ENCODE results near the gene KIZ.

DNA sequence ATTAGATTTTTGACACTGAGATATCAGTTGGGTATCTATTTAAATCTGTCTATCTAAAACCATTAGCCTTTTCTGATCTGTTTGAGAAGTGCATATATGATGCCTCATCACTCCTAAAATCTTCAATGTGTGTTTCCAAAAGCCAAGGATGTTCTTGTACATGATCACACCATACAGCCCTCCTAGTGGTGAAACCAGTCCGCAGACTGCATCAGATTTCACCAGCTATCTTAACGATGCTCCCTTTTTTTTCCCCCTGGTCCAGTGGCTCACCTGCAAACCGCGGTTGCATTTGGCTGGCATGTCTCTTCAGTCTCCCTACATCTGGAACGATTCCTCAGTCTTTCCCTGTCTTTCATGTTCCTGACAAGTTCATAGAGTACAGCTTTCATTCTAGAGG, 4.0 kb downstream of the KIZ start:
- TF ChIP-seq, protein P1, sequence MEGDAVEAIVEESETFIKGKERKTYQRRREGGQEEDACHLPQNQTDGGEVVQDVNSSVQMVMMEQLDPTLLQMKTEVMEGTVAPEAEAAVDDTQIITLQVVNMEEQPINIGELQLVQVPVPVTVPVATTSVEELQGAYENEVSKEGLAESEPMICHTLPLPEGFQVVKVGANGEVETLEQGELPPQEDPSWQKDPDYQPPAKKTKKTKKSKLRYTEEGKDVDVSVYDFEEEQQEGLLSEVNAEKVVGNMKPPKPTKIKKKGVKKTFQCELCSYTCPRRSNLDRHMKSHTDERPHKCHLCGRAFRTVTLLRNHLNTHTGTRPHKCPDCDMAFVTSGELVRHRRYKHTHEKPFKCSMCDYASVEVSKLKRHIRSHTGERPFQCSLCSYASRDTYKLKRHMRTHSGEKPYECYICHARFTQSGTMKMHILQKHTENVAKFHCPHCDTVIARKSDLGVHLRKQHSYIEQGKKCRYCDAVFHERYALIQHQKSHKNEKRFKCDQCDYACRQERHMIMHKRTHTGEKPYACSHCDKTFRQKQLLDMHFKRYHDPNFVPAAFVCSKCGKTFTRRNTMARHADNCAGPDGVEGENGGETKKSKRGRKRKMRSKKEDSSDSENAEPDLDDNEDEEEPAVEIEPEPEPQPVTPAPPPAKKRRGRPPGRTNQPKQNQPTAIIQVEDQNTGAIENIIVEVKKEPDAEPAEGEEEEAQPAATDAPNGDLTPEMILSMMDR (conservative IDR thresholded peaks at IDR 0.05; ENCODE audit: low read depth, low read length): no peak
- no peak for TF ChIP-seq EZH2 (IDR thresholded peaks at IDR 0.05; ENCODE audit: borderline replicate concordance, low read depth, low read length, poor library complexity, severe bottlenecking)

Measured in A673 (cell line).